ENCODE measurements around the gene ABCD1.

DNA sequence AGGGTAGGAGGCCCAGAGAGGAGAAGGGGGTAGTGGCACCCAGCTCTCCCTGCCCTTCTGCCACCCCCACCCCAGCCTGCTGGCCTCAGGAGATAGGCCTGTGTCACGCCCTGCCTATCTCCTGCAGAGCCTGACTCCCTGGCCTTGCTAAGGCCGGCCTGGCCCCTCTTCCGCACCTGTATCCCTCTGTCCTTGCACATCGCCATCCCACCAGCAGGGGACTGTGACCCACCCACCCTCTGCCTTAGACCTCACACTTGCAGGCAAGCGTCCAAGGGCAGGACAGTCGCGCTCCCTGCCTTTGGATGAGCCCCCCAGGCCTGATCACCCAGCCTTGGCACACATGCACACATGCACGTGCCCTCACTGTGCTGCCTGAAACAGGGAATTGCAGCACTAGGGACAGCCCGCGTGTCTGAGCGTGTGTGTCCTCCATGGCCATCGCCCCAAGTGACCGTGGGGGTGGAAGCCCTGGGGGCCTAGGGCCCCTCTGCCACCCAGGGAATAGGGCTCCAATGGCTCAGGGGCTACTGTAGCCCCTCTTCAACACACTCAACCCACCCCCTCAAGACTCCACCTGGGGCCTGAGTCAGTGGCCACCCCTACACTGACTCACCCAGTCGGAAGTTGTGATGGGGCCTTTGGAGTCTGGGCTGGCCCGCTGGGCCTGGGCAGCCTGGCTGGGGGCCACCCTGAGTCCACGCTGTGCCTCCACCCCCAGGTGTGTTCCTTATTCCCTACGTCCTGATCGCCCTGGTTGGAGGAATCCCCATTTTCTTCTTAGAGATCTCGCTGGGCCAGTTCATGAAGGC lies 34.8 kb upstream of the ABCD1 start:
- TF ChIP-seq CTCF (IDR thresholded peaks at IDR 0.05), result no peak
- no peak for TF ChIP-seq POLR2AphosphoS5 (IDR thresholded peaks at IDR 0.05)
- no peak for TF ChIP-seq POLR2A (IDR thresholded peaks at IDR 0.05)
